ENCODE results near the gene POGK.

The POGK gene

DNA sequence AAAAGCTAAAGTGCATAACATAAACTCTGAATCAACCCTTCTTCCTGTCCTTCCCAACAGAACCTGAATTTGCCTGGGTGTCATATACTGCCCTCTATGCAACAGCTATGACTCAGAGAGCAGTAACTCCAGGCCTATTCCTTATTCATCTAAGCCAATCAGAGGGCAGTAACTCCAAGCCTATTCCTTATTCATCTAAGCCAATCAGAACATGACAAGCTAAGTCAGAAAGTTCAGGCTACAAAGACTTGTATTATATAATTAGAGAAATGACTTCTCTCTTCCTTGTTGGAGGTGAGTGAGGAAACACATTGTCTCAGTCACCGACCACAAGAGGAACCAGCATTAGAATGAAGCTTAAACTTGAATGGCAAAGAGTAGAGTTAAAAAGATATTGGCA is 63.0 kb downstream of the POGK start:
- TF ChIP-seq, protein P1, sequence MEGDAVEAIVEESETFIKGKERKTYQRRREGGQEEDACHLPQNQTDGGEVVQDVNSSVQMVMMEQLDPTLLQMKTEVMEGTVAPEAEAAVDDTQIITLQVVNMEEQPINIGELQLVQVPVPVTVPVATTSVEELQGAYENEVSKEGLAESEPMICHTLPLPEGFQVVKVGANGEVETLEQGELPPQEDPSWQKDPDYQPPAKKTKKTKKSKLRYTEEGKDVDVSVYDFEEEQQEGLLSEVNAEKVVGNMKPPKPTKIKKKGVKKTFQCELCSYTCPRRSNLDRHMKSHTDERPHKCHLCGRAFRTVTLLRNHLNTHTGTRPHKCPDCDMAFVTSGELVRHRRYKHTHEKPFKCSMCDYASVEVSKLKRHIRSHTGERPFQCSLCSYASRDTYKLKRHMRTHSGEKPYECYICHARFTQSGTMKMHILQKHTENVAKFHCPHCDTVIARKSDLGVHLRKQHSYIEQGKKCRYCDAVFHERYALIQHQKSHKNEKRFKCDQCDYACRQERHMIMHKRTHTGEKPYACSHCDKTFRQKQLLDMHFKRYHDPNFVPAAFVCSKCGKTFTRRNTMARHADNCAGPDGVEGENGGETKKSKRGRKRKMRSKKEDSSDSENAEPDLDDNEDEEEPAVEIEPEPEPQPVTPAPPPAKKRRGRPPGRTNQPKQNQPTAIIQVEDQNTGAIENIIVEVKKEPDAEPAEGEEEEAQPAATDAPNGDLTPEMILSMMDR (IDR thresholded peaks at IDR 0.05; ENCODE audit: insufficient read depth, missing control alignments) = no peak
- FAIRE-seq (no peak), DNase-seq (ENCODE audit: insufficient read length, low spot score) (no peak)

- FAIRE-seq (no peak), DNase-seq (ENCODE audit: insufficient read length, low spot score) (no peak)
- TF ChIP-seq, protein P1 (IDR thresholded peaks at IDR 0.05; ENCODE audit: insufficient read depth, missing control alignments) = no peak
Observed at GRCh38 chr1:166903232-166903631, 64.0 kb downstream of the POGK start.

DNA sequence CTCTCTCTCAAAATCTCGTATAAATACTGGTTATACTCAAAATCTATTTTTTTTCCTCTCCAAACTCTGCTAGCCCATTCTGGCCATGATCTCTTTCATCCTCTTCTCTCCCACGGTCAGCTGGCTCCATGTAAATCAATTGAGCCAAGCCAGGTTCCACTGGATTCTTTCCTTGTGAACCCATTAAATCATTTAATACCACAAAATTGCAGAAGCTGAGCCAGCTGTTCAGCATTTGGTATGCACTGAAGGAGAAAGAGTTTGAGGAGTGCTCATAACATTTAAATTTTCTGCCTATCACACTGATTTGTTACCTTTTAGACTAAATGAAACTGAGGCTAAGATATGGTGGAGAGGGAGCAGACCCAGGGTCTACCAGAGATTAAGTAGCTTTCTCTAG is 65.9 kb downstream of the POGK start:
- DNase-seq (ENCODE audit: insufficient read length, low spot score) (no peak), FAIRE-seq (no peak)
- TF ChIP-seq, protein P1 (IDR thresholded peaks at IDR 0.05; ENCODE audit: insufficient read depth, missing control alignments) = no peak

- DNase-seq (ENCODE audit: insufficient read length, low spot score) (no peak), FAIRE-seq (no peak)
- TF ChIP-seq, protein P1 (IDR thresholded peaks at IDR 0.05; ENCODE audit: insufficient read depth, missing control alignments) = no peak
Observed at GRCh38 chr1:166905900-166906299, 66.6 kb downstream of the POGK start.

Measured in D721Med (cell line).